ENCODE data around the gene OSTC. TPM values are rescaled to one million over a fixed set of nuclear protein-coding genes. Genes with fewer than 3 reads are reported as not detected.

OSTC gene
- total and polyA plus RNA-seq, 9 of the 15 experiments (the other 6 are each of a cell fraction or from before 2014, with no cell fraction given) = 112 to 966 (median 235) TPM

GRCh38 chr4:108620101-108620932 lies 30.1 kb upstream of the OSTC start, which contains the start of gene RPL34 (continued):
- peak; percentile 99 for TF ChIP-seq POLR2B (IDR thresholded peaks at IDR 0.05; ENCODE audit: low read depth, partially characterized antibody)
- no peak for TF ChIP-seq EZH2 (IDR thresholded peaks at IDR 0.05; ENCODE audit: borderline replicate concordance, low read depth, low read length)
- peak; percentile 98 for TF ChIP-seq GABPB1 (CRISPR knock-in tag; IDR thresholded peaks at IDR 0.05)
- TF ChIP-seq, protein P1, sequence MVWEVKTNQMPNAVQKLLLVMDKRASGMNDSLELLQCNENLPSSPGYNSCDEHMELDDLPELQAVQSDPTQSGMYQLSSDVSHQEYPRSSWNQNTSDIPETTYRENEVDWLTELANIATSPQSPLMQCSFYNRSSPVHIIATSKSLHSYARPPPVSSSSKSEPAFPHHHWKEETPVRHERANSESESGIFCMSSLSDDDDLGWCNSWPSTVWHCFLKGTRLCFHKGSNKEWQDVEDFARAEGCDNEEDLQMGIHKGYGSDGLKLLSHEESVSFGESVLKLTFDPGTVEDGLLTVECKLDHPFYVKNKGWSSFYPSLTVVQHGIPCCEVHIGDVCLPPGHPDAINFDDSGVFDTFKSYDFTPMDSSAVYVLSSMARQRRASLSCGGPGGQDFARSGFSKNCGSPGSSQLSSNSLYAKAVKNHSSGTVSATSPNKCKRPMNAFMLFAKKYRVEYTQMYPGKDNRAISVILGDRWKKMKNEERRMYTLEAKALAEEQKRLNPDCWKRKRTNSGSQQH (CRISPR knock-in tag; IDR thresholded peaks at IDR 0.05) = no peak; the same call in 1 of the 2 replicates
- TF ChIP-seq, protein P2, sequence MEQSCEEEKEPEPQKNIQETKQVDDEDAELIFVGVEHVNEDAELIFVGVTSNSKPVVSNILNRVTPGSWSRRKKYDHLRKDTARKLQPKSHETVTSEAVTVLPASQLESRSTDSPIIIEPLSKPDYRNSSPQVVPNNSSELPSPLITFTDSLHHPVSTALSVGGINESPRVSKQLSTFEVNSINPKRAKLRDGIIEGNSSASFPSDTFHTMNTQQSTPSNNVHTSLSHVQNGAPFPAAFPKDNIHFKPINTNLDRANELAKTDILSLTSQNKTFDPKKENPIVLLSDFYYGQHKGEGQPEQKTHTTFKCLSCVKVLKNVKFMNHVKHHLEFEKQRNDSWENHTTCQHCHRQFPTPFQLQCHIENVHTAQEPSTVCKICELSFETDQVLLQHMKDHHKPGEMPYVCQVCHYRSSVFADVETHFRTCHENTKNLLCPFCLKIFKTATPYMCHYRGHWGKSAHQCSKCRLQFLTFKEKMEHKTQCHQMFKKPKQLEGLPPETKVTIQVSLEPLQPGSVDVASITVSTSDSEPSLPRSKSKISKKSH (CRISPR knock-in tag; IDR thresholded peaks at IDR 0.05) = no peak
- TF ChIP-seq TGIF2 (CRISPR knock-in tag; IDR thresholded peaks at IDR 0.05) = no peak
- peak; percentile 77 for TF ChIP-seq ASH1L (IDR thresholded peaks at IDR 0.05; ENCODE audit: borderline replicate concordance, low read depth, partially characterized antibody)
- no peak for TF ChIP-seq ZNF507 (tag; conservative IDR thresholded peaks at IDR 0.05)
- TF ChIP-seq JUN (IDR thresholded peaks at IDR 0.05; ENCODE audit: borderline replicate concordance, low read depth, low read length) = peak; percentile 56; the same call in 1 of the 2 replicates
- no peak; the same call in 1 of the 2 replicates for TF ChIP-seq JUN (CRISPR knock-in tag; IDR thresholded peaks at IDR 0.05; ENCODE audit: borderline replicate concordance)
- no peak for TF ChIP-seq ZKSCAN8 (CRISPR knock-in tag; IDR thresholded peaks at IDR 0.05)
- TF ChIP-seq MTA2 (IDR thresholded peaks at IDR 0.05; ENCODE audit: low read depth) = peak; percentile 77
- TF ChIP-seq ADNP (tag; IDR thresholded peaks at IDR 0.05) = no peak
- no peak for TF ChIP-seq ZNF717 (CRISPR knock-in tag; IDR thresholded peaks at IDR 0.05)
- TF ChIP-seq, protein P3, sequence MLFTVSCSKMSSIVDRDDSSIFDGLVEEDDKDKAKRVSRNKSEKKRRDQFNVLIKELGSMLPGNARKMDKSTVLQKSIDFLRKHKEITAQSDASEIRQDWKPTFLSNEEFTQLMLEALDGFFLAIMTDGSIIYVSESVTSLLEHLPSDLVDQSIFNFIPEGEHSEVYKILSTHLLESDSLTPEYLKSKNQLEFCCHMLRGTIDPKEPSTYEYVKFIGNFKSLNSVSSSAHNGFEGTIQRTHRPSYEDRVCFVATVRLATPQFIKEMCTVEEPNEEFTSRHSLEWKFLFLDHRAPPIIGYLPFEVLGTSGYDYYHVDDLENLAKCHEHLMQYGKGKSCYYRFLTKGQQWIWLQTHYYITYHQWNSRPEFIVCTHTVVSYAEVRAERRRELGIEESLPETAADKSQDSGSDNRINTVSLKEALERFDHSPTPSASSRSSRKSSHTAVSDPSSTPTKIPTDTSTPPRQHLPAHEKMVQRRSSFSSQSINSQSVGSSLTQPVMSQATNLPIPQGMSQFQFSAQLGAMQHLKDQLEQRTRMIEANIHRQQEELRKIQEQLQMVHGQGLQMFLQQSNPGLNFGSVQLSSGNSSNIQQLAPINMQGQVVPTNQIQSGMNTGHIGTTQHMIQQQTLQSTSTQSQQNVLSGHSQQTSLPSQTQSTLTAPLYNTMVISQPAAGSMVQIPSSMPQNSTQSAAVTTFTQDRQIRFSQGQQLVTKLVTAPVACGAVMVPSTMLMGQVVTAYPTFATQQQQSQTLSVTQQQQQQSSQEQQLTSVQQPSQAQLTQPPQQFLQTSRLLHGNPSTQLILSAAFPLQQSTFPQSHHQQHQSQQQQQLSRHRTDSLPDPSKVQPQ (CRISPR knock-in tag; IDR thresholded peaks at IDR 0.05; ENCODE audit: borderline replicate concordance) = no peak
- TF ChIP-seq ZNF274 (IDR thresholded peaks at IDR 0.05; ENCODE audit: borderline replicate concordance, low read depth, low read length) = no peak
- TF ChIP-seq UBTF (IDR thresholded peaks at IDR 0.05; ENCODE audit: borderline replicate concordance in 1 of 2, low read depth in 2 of 2, low read length in 2 of 2) = no peak
- TF ChIP-seq ZNF354B (CRISPR knock-in tag; IDR thresholded peaks at IDR 0.05) = no peak
- TF ChIP-seq XRCC5 (IDR thresholded peaks at IDR 0.05; ENCODE audit: low read depth, low read length) = no peak
- peak; percentile 98 for TF ChIP-seq RBBP5 (IDR thresholded peaks at IDR 0.05; ENCODE audit: borderline replicate concordance, insufficient read depth, low read length, poor library complexity, severe bottlenecking)
